ENCODE measurements around the gene CDKAL1. TPM values are rescaled to one million over a fixed set of nuclear protein-coding genes. Genes with fewer than 3 reads are reported as not detected.

CDKAL1 gene
- polyA plus RNA-seq, 2 of the 4 experiments (the other 2 are of a cell fraction): 4.7 to 8.3 TPM

DNA sequence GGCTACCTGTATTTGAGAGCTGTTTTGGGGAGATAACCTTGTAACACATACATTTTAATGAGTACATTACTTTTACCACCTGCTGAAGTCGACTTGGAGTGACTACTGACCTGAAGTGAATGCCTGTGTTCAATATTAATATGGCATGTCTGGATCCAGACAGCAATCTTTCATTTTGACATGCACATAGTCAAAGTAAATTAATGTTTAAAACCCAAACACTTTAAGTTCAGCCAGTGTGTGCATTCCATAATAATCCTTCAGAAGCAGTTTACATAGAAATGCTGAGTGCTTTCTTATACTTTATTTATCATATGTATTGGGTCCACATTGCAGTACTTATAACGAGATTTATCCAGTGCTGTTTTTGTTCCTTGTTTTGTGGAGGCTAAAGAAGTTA is 38.0 kb downstream of the CDKAL1 start (continued):
- TF ChIP-seq PHF8 (IDR thresholded peaks at IDR 0.05; ENCODE audit: borderline replicate concordance, low read depth): no peak
- no peak for TF ChIP-seq ZFP36 (IDR thresholded peaks at IDR 0.05; ENCODE audit: borderline replicate concordance, partially characterized antibody)
- TF ChIP-seq CBX8 (IDR thresholded peaks at IDR 0.05): no peak
- no peak for TF ChIP-seq EHMT2 (IDR thresholded peaks at IDR 0.05; ENCODE audit: low read depth)
- TF ChIP-seq, protein P1, sequence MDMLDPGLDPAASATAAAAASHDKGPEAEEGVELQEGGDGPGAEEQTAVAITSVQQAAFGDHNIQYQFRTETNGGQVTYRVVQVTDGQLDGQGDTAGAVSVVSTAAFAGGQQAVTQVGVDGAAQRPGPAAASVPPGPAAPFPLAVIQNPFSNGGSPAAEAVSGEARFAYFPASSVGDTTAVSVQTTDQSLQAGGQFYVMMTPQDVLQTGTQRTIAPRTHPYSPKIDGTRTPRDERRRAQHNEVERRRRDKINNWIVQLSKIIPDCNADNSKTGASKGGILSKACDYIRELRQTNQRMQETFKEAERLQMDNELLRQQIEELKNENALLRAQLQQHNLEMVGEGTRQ (IDR thresholded peaks at IDR 0.05): no peak

DNA sequence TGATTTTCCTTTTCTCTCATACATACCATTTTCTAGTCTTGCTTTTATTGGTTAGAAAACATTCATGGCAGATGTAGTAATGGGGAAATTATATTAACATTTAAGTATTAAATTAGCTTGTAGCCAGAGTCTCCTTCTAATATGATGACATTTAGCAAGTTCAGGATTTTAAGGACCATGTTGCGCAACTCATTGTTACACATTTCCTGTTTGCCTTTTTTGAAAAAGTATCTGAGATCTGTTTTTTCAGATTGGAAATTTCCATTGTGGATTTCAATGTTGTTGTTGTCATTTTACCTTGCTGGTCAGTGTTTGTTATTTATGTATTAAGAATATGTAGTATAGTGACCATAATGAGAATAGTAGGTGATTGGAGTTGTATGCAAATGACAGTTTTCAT is 38.7 kb downstream of the CDKAL1 start:
- 93% methylated on average over 1 of the region's 1 CpG for WGBS (ENCODE audit: missing lambda C conversion rate)
- Histone ChIP-seq H3K4me3 (no peak overlapping the region), H3K27ac (no peak overlapping the region), H3K9me3 (no peaks in the 10 kb centered on the region), H3K4me2 (no peak overlapping the region), H3K4me1 (peaks cover 17% of the 10 kb centered on the region)
- TF ChIP-seq CEBPB (IDR thresholded peaks at IDR 0.05): peak; percentile 90 to 93
- no peak for TF ChIP-seq ZC3H11A (IDR thresholded peaks at IDR 0.05)
- ChIA-PET CTCF (no interaction called here), POLR2A (interaction anchor here (0.5 kb wide), 1 partner anchor 175 kb away, joined by 5 read pairs; no protein-coding TSS in a partner anchor)
- DNase-seq (ENCODE audit: low read depth in 1 of 2, low spot score in 1 of 2) (no peak), ATAC-seq (no peak), FAIRE-seq (no peak)

- FAIRE-seq: no peak
- DNase-seq (ENCODE audit: low read depth in 1 of 2, low spot score in 1 of 2): no peak
- H3K4me3 ChIP-seq: no peak overlapping the region
- no peak for TF ChIP-seq SREBF2 (IDR thresholded peaks at IDR 0.05)
- TF ChIP-seq PHF8 (IDR thresholded peaks at IDR 0.05; ENCODE audit: borderline replicate concordance, low read depth): no peak
- TF ChIP-seq HEYL (CRISPR knock-in tag; IDR thresholded peaks at IDR 0.05): no peak
- TF ChIP-seq NFE2L2 (conservative IDR thresholded peaks at IDR 0.05; ENCODE audit: low read length): no peak
- no peak for TF ChIP-seq ZSCAN20 (CRISPR knock-in tag; IDR thresholded peaks at IDR 0.05)
- TF ChIP-seq, protein P2, sequence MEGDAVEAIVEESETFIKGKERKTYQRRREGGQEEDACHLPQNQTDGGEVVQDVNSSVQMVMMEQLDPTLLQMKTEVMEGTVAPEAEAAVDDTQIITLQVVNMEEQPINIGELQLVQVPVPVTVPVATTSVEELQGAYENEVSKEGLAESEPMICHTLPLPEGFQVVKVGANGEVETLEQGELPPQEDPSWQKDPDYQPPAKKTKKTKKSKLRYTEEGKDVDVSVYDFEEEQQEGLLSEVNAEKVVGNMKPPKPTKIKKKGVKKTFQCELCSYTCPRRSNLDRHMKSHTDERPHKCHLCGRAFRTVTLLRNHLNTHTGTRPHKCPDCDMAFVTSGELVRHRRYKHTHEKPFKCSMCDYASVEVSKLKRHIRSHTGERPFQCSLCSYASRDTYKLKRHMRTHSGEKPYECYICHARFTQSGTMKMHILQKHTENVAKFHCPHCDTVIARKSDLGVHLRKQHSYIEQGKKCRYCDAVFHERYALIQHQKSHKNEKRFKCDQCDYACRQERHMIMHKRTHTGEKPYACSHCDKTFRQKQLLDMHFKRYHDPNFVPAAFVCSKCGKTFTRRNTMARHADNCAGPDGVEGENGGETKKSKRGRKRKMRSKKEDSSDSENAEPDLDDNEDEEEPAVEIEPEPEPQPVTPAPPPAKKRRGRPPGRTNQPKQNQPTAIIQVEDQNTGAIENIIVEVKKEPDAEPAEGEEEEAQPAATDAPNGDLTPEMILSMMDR (IDR thresholded peaks at IDR 0.05): no peak
- no peak for TF ChIP-seq RFX5 (IDR thresholded peaks at IDR 0.05)
- no peak for TF ChIP-seq NR3C1 (IDR thresholded peaks at IDR 0.05)
- TF ChIP-seq TP53 (CRISPR knock-in tag; IDR thresholded peaks at IDR 0.05): no peak
- no peak for TF ChIP-seq MAZ (IDR thresholded peaks at IDR 0.05; ENCODE audit: borderline replicate concordance, low read depth, low read length)
- TF ChIP-seq HMGXB4 (CRISPR knock-in tag; IDR thresholded peaks at IDR 0.05; ENCODE audit: borderline replicate concordance): no peak
- TF ChIP-seq CBX2 (IDR thresholded peaks at IDR 0.05; ENCODE audit: borderline replicate concordance, low read depth): no peak
- no peak for TF ChIP-seq POLR2A (IDR thresholded peaks at IDR 0.05; ENCODE audit: low read length)
- H3K4me1 ChIP-seq: peaks cover 17% of the 10 kb centered on the region
- peak overlapping the region; percentile 7; the same call in 2 of the 3 replicates for H3K4me2 ChIP-seq
- ChIA-PET CTCF (interaction anchor here (0.8 kb wide), 1 partner anchor 1014 kb away, joined by 3 read pairs; no protein-coding TSS in a partner anchor), POLR2A (no interaction called here)
- no peak overlapping the region for H3K27ac ChIP-seq
- no peak for ATAC-seq
- no peaks in the 10 kb centered on the region for H3K9me3 ChIP-seq
Observed at GRCh38 chr6:20574355-20574754, 40.1 kb downstream of the CDKAL1 start.

GRCh38 chr6:20575125-20575524 is 40.9 kb downstream of the CDKAL1 start:
- DNase-seq (ENCODE audit: low read depth in 1 of 2, low spot score in 1 of 2): no peak
- 47% methylated on average over 1 of the region's 1 CpG for WGBS (ENCODE audit: missing lambda C conversion rate)
- Histone ChIP-seq H3K9me3 (no peaks in the 10 kb centered on the region), H3K4me1 (peaks cover 17% of the 10 kb centered on the region), H3K27ac (no peak overlapping the region), H3K4me3 (no peak overlapping the region), H3K4me2 (no peak overlapping the region)
- no peak for ATAC-seq
- POLR2A ChIA-PET: no interaction called here
- TF ChIP-seq NPAS2 (CRISPR knock-in tag; IDR thresholded peaks at IDR 0.05; ENCODE audit: borderline replicate concordance): no peak
- no peak for TF ChIP-seq ELK1 (IDR thresholded peaks at IDR 0.05; ENCODE audit: low read depth, low read length)
- CTCF ChIA-PET: no interaction called here
- no peak for FAIRE-seq
